Activated T-cell treated with anti-CD3 and anti-CD28 coated beads, Interleukin-2, amount 50 U/mL, for 24 hours (primary cell): ENCODE results near the gene RELL1.
A peak's percentile ranks its signal among the peaks of the same experiment; 100 is the strongest.
"Not testable (repeated sequence)": the region's sequence is repeated elsewhere in the genome, so short reads cannot be mapped to it uniquely, and the experiment has no call there.

ENCODE experiments used
- DNase-seq: peaks from one replicate; pipeline ENCODE4 v3.0.0-alpha.2; 2020
- H3K27ac Mint-ChIP-seq: 2 replicates; pipeline ENCODE4 v1.8.0; 2020; ENCODE audit warnings: mild to moderate bottlenecking, mixed read lengths
- H3K27me3 Mint-ChIP-seq: 2 replicates; pipeline ENCODE4 v1.8.0; 2020; ENCODE audit warnings: mixed read lengths
- H3K36me3 Mint-ChIP-seq: 2 replicates; pipeline ENCODE4 v1.8.0; 2020; ENCODE audit warnings: low read depth, mixed read lengths
- H3K4me1 Mint-ChIP-seq: 2 replicates; pipeline ENCODE4 v1.8.0; 2020; ENCODE audit warnings: low read depth, mixed read lengths
- H3K4me3 Mint-ChIP-seq: 2 replicates; pipeline ENCODE4 v1.8.0; 2020; ENCODE audit warnings: mild to moderate bottlenecking, moderate library complexity, mixed read lengths
- H3K9me3 Mint-ChIP-seq: 2 replicates; pipeline ENCODE4 v1.8.0; 2020; ENCODE audit warnings: mixed read lengths

RELL1 gene

DNA sequence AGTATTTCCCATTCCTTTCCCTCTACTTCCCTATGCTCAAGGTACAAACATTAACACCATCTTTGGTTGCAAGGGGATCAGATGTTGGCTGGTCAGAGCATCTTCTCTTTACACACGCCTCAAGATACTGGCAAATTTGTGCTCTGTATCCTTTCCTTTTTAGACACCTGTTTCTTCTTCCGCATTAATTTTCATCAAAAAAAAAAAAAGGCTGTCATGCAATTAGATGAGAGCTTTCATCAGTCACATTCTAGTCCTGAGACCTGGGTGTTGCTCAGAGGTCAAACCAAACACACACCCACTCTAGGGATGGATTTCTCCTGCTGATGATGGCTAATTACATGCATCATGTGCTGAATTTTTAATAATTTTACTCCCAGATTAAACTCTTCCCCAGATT is 2.0 kb downstream of the RELL1 start:
- Mint-ChIP-seq H3K9me3 (no peaks in the 10 kb centered on the region), H3K27me3 (no peaks in the 10 kb centered on the region), H3K4me3 (peak overlapping the region; percentile 86), H3K27ac (peak overlapping the region; percentile 94), H3K36me3 (peaks cover 30% of the 10 kb centered on the region), H3K4me1 (peaks cover 46% of the 10 kb centered on the region)
- no peak for DNase-seq

DNA sequence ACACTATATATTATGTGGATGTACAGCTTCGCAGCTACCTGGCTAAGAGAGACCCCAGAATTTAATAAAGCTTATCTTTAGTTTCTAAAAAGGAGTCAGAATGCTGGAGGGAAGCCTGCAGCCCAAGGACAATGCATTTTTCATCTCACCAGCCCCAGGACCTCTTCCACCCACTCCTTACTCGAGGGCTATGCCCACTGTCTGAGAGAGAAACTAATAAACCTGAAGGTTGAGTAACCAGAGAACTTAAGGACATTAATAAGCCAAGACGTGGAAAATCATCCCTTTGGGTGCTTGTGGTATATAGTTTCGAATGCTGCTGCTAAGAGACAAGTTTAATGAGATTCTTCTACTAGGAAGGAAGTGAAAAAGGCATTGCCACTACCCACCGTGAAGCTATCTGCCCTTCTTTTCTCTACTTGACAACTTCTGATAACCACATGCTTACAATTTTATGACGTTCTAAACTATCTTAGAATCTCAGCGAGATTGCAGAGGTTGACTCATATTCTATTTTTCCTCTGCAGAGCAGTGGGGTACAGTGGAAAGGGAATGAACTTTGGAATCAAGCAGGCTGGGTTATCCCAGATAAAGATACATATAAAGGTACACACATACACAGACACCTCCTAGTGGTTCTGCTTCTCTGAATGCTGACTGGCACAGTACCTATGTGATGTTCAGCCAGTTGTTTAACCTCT is 3.3 kb downstream of the RELL1 start:
- H3K9me3 Mint-ChIP-seq, result no peaks in the 10 kb centered on the region
- DNase-seq, result no peak
- H3K36me3 Mint-ChIP-seq, result peaks cover 43% of the 10 kb centered on the region
- H3K27ac Mint-ChIP-seq, result peak overlapping the region; percentile 86
- H3K27me3 Mint-ChIP-seq, result no peaks in the 10 kb centered on the region
- peaks cover 56% of the 10 kb centered on the region for H3K4me1 Mint-ChIP-seq
- peak overlapping the region; percentile 55 for H3K4me3 Mint-ChIP-seq

DNA sequence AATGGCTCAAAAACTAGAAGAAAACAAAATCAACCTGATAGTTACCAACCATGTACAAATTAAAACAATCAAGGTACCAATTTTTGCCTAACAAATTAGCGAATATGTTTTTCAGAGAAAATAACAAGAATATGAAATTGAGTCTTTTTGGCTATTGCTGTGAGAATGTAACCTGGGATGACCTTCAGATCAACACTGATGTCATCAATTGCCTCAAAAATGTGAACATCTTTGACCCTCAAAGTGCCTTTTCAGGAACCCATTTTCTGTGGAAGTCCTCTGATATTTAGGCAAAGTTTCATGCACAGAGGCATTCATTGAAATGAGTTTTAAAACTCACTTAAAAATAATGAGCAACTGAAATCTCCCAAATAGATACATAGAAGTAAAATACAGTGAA is 6.1 kb downstream of the RELL1 start:
- no peak for DNase-seq
- no peaks in the 10 kb centered on the region for H3K9me3 Mint-ChIP-seq
- no peaks in the 10 kb centered on the region for H3K27me3 Mint-ChIP-seq
- H3K27ac Mint-ChIP-seq, result no peak overlapping the region
- H3K36me3 Mint-ChIP-seq, result peaks cover 48% of the 10 kb centered on the region
- no peak overlapping the region for H3K4me3 Mint-ChIP-seq
- H3K4me1 Mint-ChIP-seq, result peaks cover 72% of the 10 kb centered on the region

DNA sequence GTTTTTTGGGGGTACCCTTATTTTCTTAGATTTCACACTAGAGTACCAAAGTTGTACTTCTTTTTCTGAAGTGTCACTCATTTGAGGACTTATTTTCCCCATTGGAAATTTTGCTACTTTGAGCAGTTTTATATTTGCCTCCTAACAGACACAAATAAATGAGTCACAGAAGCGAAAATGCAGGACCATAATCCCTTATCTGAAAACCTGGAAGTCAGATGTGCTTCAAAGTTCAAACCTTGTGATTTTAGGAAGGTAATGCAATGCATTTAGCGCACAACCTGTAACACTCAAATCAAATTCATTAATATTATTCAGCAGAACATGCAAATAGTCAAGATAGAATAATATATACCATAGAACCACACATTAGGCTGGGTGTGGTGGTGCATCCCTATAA is 6.9 kb downstream of the RELL1 start:
- Mint-ChIP-seq H3K36me3 (peaks cover 46% of the 10 kb centered on the region), H3K27ac (no peak overlapping the region), H3K27me3 (no peaks in the 10 kb centered on the region), H3K4me1 (peaks cover 71% of the 10 kb centered on the region), H3K9me3 (no peaks in the 10 kb centered on the region), H3K4me3 (no peak overlapping the region)
- DNase-seq, result no peak

DNA sequence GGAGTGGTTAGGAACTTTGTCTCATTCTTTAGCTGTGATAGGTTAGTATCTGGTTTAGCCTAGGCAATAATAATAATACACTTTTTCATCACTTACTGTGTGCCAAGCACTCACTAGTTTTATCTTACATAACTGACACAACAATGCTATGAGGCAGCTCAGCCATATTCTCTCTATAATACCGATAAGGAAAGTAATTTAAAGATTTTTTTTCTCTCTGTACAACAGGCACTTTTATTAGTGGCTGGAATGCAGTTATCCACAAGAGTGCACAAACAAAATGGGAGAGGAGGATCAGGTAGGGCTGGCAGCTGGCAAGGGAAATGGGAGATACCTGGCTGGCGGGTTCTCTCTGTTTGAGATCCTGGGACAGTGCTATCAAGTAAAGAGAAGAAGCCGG is 7.6 kb downstream of the RELL1 start:
- peaks cover 74% of the 10 kb centered on the region for H3K4me1 Mint-ChIP-seq
- H3K36me3 Mint-ChIP-seq, result peaks cover 47% of the 10 kb centered on the region
- no peak overlapping the region for H3K27ac Mint-ChIP-seq
- H3K9me3 Mint-ChIP-seq, result no peaks in the 10 kb centered on the region
- H3K27me3 Mint-ChIP-seq, result no peaks in the 10 kb centered on the region
- no peak for DNase-seq
- H3K4me3 Mint-ChIP-seq, result no peak overlapping the region

DNA sequence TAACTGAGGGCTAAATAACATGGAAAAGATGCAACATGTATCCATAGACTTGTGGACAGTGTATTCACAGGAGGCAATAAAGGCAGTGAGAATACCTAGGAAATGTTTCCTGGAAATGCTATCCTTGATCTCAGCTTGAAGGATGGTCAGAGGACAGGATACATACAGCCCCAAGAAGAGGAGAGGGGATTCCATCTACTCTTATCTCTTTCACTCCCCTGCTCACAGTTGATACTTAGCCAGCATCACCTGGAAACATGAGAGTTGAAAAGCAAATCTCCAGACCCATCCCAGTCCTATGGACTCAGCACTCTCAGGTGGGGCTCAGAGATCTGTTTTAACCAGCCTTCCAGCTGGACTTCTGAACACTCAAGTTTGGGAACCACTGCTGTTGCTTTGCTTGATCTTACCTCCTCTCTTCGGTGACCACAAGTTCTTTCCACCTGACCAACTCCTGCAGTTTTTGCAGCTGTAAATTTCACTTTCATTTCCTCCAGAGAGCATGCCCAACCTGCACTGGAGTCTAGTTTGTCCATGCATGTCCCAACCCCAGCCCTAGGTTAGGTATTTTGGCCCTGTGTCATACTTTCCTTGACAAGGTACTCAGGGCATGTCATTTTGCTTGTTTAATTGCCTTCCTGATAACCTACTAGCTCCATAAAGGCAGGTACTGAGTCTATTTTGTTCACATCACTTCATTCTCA is 10.4 kb downstream of the RELL1 start:
- Mint-ChIP-seq H3K9me3 (no peaks in the 10 kb centered on the region), H3K4me1 (peaks cover 76% of the 10 kb centered on the region), H3K36me3 (peaks cover 35% of the 10 kb centered on the region), H3K27me3 (no peaks in the 10 kb centered on the region), H3K27ac (peak overlapping the region; percentile 72), H3K4me3 (peak overlapping the region; percentile 52)
- no peak for DNase-seq

DNA sequence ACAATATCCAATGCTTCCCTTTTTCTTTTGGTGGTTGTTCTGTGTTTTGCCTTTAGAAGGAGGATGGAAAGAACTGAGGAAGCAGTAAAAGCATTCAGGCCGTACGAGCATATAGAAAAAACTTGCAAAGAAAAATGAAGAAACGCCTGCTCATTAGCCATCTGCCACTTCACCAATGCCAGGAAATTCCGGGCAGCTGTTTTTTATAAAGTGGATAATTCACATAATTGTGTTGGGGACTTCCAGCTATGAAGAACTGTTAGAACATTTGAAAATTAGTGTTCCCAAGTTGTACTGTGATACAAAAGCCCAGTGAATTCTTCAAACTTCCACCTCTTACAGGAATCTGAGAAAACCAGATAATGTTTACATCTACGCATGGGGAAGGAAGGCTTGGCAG is 11.7 kb downstream of the RELL1 start:
- H3K4me1 Mint-ChIP-seq, result peaks cover 78% of the 10 kb centered on the region

DNA sequence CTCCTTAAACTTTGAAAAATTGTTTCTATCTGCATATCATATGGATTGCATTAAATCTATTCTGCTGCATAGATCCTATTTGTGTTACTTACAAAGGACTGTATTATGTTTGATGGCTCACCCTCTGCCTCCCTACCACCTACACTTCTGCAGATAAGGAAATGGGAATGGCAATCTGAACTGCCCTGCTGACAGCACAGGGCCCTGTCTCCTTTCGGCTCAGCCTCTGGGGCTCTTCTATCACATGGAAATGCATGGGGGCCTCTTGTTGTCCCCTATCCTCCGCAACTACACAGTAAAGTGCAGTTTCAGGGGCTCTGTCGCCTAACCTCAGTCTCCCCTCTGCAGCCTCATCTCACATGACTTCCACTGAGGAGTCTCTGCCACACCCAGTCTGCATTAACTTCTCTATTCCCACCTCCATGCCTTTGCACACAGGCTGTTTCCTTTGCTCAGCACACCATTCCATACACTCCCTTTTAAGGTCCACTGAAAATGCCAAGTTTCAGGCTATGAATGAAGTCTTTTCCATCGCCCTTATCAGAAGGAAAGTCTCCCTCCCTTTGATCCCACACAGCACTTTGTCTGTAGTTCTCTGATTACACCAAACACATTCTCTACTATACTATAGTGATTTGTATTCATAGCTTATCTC is 12.5 kb downstream of the RELL1 start:
- H3K4me3 Mint-ChIP-seq, result no peak overlapping the region
- no peak for DNase-seq
- no peaks in the 10 kb centered on the region for H3K27me3 Mint-ChIP-seq
- peaks cover 25% of the 10 kb centered on the region for H3K36me3 Mint-ChIP-seq
- H3K27ac Mint-ChIP-seq, result no peak overlapping the region
- peaks cover 74% of the 10 kb centered on the region for H3K4me1 Mint-ChIP-seq
- no peaks in the 10 kb centered on the region for H3K9me3 Mint-ChIP-seq

More for the DNA sequence above, 11.7 kb downstream of the RELL1 start:
- H3K4me3 Mint-ChIP-seq, result no peak overlapping the region
- no peaks in the 10 kb centered on the region for H3K9me3 Mint-ChIP-seq
- no peak overlapping the region for H3K27ac Mint-ChIP-seq
- peaks cover 32% of the 10 kb centered on the region for H3K36me3 Mint-ChIP-seq
- DNase-seq, result no peak
- no peaks in the 10 kb centered on the region for H3K27me3 Mint-ChIP-seq

DNA sequence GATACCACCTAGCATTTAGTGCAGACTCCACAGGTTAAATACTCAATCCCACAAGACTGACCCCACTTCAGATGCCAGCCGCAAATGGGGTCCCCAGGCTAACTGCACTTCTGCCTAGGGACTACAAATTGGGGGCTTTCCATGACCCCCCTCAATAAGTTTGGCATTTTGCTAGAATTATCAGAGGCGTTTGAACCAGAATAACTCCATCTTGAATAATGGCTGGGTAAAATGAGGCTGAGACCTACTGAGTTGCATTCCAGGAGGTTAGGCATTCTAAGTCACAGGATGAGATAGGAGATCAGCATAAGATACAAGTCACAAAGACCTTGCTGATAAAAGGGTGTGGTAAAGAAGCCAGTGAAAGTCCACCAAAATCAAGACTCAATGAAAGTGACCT is 15.1 kb downstream of the RELL1 start:
- Mint-ChIP-seq H3K36me3 (peaks cover 11% of the 10 kb centered on the region), H3K9me3 (no peaks in the 10 kb centered on the region), H3K4me1 (peaks cover 69% of the 10 kb centered on the region), H3K27me3 (no peaks in the 10 kb centered on the region), H3K4me3 (no peak overlapping the region), H3K27ac (no peak overlapping the region)
- DNase-seq, result no peak

DNA sequence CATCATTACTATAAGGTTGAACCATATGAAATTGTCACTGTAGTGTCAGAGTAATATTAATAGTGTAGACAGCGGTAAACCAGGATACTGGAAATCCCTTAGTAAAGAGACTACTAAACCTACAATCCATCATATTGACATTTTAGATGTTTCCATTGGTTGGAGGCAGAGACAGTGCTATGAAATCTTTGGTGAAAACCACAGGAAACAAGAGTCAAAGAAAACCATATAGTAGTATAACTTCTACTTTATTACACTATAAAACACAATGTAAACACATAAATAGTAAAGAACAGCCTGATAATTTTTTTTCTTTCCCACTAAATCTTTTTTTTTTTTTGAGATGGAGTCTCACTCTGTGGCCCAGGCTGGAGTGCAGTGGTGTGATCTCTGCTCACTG is 15.9 kb downstream of the RELL1 start:
- peaks cover 8% of the 10 kb centered on the region for H3K36me3 Mint-ChIP-seq
- H3K4me1 Mint-ChIP-seq, result peaks cover 69% of the 10 kb centered on the region
- H3K27me3 Mint-ChIP-seq, result no peaks in the 10 kb centered on the region
- no peak for DNase-seq
- no peaks in the 10 kb centered on the region for H3K9me3 Mint-ChIP-seq
- H3K27ac Mint-ChIP-seq, result no peak overlapping the region
- no peak overlapping the region for H3K4me3 Mint-ChIP-seq

DNA sequence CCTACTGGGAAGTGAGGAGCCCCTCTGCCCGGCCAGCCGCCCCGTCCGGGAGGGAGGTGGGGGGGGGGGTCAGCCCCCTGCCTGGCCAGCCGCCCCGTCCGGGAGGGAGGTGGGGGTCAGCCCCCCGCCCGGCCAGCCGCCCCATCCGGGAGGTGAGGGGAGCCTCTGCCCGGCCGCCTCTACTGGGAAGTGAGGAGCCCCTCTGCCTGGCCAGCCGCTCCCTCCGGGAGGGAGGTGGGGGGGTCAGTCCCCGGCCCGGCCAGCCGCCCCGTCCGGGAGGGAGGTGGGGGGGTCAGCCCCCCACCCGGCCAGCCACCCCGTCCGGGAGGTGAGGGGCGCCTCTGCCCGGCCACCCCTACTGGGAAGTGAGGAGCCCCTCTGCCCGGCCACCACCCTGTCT is 17.1 kb downstream of the RELL1 start:
- DNase-seq, H3K36me3 Mint-ChIP-seq, H3K27ac Mint-ChIP-seq, H3K27me3 Mint-ChIP-seq, H3K4me3 Mint-ChIP-seq, H3K9me3 Mint-ChIP-seq: not testable (repeated sequence)
- H3K4me1 Mint-ChIP-seq, result peaks cover 68% of the 10 kb centered on the region

DNA sequence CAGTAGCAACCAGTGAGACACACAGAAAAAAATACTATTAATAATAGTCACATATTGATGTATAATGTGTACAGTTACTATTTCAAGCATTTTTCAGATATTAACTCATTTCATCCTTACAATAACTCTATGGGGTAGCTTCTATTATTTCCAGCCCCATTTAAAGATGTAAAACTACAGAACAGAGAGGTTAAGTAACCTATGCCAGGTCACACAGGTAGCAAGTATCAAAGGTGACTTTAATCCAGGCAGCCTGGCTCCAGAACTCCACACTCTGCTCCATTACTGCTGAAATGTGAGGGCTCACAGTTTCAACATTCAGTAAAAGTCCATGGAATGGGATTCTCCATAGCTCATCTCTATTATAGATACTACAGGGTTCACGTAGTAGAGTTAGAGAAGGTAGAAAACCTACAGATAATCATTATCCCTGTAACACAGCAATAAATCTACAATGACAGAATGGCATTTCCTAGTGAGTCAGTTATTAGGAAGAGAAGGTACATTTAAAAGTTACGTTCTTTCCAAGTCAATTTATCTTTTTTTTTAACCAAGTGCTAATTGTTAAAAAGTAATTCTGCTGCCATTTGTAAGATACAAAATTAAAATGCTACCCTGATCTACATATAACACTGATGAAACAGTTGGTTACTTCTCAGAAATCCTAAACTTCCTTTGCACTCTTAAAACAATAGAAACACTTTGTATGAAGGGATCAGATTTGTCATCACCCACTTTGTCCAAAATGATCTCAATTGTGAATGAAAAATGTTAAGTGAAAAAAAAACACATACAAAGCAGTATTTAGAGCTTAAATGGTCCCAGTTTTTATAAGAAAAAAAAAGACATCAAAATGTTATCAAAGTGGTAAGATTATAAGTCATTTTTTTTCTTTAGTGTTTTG is 18.7 kb downstream of the RELL1 start:
- DNase-seq, result no peak
- peaks cover 67% of the 10 kb centered on the region for H3K4me1 Mint-ChIP-seq
- no peak overlapping the region for H3K4me3 Mint-ChIP-seq
- no peaks in the 10 kb centered on the region for H3K9me3 Mint-ChIP-seq
- H3K27me3 Mint-ChIP-seq, result no peaks in the 10 kb centered on the region
- peaks cover 2% of the 10 kb centered on the region for H3K36me3 Mint-ChIP-seq
- H3K27ac Mint-ChIP-seq, result peak overlapping the region; percentile 74

DNA sequence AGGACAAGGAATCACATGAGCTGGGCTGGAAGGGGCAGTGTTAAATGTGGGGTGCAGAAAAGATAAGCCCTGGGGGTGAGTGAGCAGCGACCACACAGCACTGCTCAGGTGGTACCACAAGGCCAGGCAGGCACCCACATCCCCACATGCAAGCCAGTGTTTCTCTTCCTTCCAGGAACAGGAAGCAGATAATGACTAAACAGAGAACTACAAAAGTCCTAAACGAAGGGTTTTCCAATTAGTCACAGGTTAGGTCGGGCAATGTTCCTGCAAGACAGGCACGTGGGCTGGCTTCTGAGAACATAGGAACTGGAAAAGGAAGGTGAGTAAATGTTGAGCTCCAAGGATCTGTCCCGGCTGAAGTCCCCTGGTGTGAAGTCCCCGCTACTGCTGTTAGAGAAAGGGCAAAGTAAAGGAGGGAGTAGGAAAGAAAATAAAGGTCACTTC is 19.5 kb downstream of the RELL1 start:
- Mint-ChIP-seq H3K4me3 (peak overlapping the region; percentile 9), H3K27ac (peak overlapping the region; percentile 74), H3K27me3 (no peaks in the 10 kb centered on the region), H3K9me3 (no peaks in the 10 kb centered on the region), H3K4me1 (peaks cover 67% of the 10 kb centered on the region), H3K36me3 (peaks cover 2% of the 10 kb centered on the region)
- peak; percentile 35 for DNase-seq
